Stimulated activated CD4-positive, alpha-beta T cell treated with anti-CD3 and anti-CD28 coated beads, Interleukin-2, amount 100 ng/mL, for 4 hours (primary cell): Measurements from ENCODE around the gene CD1C.
"Not testable (repeated sequence)": the region's sequence is repeated elsewhere in the genome, so short reads cannot be mapped to it uniquely, and the experiment has no call there.

ENCODE experiments used
- DNase-seq: peaks from one replicate; pipeline ENCODE4 v3.0.0-alpha.2; 2020; ENCODE audit warnings: low read depth

CD1C gene

DNA sequence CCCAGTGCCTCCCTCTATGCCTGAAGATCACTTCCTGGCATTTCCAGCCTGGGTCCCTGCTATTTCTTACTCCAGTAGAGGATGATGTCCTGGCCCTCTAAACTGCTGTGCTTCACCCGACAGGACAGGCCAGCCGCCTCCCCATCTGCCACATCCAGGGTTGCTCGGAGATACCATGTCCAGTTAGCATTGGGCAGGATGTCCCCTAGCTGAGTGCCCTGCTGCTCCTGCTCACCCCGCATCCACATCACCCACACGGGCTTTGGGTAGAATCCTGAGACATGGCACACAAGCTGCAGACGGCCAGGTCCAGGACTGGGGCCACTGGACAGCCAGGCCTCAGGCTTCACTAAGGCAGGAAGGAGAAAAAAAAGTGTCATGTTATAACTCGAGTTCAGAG, 39.6 kb downstream of the CD1C start:
- no peak for DNase-seq

DNA sequence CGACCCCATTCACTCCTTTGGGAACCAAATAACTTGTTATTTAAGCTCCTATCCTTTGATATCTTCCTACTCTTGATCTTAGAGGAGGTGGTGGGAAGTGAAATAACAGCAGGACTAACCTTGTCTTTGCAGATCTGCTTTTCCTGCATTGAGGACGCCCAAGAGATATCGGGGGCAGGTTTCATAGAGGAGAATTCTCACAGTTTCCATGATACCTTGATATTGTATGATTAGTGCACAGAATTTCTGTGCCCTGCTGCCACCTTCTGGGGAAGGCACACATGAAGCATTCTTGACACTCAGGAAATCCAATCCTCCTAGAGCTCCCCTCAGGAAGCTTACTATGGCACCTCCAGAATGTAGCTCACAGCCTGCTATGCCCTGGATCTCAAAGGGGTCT, 40.0 kb downstream of the CD1C start:
- no peak for DNase-seq

DNA sequence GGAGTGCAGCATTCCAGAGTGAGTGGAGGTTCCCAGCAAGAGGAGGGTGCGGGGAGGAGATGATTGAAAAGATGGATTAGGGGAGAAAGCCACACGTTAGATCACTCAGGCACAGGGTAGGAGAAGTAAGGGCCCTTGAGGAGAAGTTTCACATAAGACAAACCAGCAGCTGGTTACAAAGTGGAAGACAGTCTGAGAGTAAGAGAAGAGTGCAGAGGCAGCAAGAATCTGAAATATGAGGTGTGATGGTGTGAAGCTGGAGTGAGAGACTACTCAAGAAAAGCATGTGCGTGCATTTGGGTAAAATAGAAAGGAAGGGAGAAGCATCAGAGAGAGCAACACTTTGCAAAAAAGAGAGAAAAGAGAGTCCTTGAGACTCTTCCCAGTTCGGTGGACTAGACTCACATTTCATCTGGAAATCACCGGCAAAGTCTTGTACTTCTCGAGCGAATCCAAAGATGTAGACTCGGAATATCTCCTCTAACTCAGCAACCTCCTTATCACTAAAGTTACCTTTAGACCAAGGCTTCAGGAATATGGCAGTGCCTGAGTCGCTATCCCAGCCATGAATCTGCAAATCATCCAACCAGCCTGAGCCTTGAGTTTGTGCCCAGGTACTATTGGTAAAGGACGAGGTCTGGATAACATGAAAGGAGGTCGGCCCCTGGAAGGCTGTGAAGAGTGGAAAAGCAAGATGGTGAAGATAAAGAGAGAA, 40.8 kb downstream of the CD1C start:
- DNase-seq: no peak

DNA sequence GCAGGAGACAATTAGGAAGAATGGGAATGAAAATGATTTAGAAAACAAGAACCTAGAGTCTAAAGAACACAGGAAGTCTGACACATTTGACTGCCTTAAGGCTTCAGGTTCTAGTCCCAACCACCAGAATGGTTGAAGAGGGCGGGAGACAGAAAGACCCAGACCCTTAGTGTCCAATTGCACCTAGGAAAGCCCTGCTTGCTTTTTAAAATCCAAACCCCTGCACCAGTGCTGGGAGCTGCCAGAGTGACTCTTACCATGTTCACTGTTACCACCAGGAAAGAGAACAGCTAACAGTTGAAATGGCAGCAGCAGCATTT, 41.3 kb downstream of the CD1C start:
- DNase-seq: no peak

DNA sequence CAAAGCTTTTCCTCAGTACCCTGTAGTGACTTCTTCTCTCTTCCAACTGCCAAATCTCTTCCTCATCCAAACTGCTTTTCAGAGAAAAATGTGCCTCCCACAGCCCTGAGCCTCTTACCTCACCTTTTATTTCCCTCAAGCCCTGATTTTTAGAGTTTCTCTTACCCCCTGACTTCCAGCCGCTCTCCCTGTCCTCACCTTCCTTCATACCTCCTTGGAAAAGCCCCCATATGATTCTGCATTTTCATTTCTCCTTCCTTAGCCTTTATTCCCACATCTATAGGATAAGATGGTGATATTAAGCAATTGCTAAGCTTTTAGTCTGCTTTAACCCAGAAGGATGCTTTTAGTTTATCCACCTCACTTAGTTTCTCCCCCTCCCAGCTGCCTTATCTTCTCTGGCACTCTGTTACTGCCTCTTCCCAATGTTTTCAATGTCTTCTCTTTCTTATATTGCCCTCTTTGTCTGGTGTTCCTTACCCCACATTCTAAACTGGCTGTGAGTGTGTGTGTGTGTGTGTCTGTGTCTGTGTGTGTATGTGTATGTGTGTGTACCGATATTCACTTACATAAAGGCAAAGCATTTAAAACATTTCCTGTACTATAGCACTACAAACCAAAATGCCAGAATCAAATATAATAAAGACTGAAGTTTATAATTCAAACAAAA, 41.9 kb downstream of the CD1C start, which contains the start of gene CD1B:
TSS of gene CD1B (minus strand) at position 51 of the 670 bp plus-strand sequence. CDS start 108 bp downstream, outside the sequence.
- no peak for DNase-seq

DNA sequence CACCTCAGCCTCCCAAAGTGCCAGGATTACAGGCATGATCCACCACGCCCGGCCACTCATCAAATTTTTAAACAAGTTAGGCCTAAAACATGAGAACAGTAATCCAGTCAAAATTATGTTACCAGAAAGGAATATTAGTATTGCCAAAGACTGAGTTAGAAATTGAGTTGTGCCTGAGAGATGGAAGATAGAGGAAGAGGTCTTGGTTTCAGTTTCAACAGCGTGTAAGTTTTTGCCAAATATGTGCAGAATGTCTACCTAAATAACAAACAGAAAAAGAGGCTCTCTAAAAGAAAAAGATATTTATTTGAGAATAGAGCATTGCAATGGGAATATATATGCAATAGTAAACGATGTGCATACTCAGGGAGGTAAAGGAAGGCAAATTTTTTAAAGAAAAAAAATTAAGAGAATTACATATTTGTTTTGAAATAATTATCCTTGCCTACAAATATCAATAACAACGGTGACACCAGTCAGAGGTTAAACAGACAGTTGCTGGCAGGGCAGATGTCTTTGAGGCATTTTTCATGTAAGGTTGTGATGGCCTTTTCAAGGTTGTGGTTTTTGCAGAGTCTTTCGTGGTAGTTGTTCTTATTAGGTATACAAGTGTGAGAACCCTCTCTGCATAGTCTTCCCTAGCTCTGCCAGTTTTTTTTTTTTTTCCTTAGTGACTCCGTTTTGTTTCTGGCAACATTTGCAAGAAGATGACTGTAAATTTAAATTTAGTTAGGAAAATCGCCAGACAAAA, 43.9 kb downstream of the CD1C start:
- no peak for DNase-seq

DNA sequence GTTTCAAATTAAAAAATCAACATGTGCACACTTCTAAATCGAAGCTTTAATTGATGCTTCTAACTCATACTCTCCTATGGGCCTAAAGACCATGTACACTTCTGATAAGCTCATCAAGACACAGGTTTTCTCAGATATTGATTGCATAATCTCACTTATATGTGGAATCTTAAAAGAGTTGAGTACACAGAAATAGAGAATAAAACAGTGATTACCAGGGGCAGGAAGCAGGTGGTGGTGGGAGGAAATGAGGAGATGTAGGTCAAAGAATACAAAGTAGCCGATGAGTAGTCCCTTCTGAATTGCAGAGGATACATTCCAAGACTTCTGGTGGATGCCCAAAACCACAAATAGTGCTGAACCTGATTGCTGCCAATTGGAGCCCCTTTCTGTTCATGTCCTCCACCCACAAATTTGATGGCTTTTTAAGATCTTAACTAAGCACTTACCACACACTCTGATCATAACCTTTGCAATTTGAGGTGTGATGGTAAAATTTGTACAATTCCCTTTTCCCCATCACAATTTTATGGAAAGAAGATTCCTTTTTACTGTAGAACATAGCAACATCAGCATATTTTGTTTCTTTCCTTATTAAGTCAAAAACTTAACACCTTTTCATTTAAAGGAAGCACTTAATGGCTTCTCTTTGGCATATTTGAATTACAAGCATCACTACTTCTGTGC, 44.9 kb downstream of the CD1C start:
- DNase-seq: no peak

DNA sequence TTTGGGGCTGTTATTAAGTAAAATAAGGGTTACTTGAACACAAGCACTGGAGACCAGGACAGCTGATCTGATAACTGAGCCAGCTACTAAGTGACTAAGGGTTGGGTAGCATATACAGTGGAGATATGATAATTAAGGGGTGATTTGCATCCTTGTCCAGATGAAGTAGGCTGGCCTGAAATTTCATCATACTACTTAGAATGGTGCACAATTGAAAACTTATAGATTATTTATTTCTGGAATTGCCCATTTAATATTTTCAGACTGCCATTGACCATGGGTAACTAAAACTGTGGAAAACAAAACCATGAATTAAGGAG, 45.5 kb downstream of the CD1C start:
- DNase-seq: no peak

DNA sequence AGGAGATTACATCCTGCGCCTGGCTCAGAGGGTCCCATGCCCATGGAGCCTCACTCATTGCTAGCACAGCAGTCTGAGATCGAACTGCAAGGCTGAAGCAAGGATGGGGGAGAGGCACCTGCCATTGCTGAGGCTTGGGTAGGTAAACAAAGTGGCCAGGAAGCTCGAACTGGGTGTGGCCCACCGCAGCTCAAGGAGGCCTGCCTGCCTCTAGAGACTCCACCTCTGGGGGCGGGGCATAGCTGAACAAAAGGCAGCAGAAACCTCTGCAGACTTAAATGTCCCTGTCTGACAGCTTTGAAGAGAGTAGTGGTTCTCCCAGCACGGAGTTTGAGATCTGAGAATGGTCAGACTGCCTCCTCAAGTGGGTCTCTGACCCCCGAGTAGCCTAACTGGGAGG, 46.7 kb downstream of the CD1C start:
- DNase-seq: not testable (repeated sequence)
